OCI-LY1 (cell line): ENCODE data around the gene ARL3.

Source experiments
- CTCF ChIP-seq: fragments of 200-600 bp; sonication (generic), shearing (Covaris generic); IDR thresholded peaks from 2 replicates; pipeline ENCODE4 v1.5.1; 2017; ENCODE audit warnings: mild to moderate bottlenecking, antibody characterized with exemption, low read length, moderate library complexity, mixed read lengths
- EZH2 ChIP-seq: fragments of 200-600 bp; sonication (generic), shearing (Covaris generic); IDR thresholded peaks from 2 replicates; pipeline ENCODE4 v1.8.0; 2017; ENCODE audit warnings: borderline replicate concordance, mixed run types, mild to moderate bottlenecking, antibody characterized with exemption, low read length, moderate library complexity, mixed read lengths

GRCh38 chr10:102643336-102644065 lies 70.7 kb downstream of the ARL3 start:
- no peak for TF ChIP-seq EZH2
- TF ChIP-seq CTCF: no peak
